IMR-90 (cell line): ENCODE results near the gene DDR1. TPM values are rescaled to one million over a fixed set of nuclear protein-coding genes. Genes with fewer than 3 reads are reported as not detected.
A peak's percentile ranks its signal among the peaks of the same experiment; 100 is the strongest.

Experiments used
- ATAC-seq: fragments of 200-7000 bp; cut with Tn5 transposase; 2 replicates; pipeline ENCODE4 v1.9.1; 2020; ENCODE audit warnings: low read depth, mild to moderate bottlenecking, moderate library complexity
- BruUV-seq: library from RNA; stranded (reverse); fragments of 400-500 nt; replicated peaks from 2 replicates; lab custom pipeline; 2021; lab: Mats Ljungman, UMichigan
- CTCF ChIA-PET: fragments of 300-600 bp; formaldehyde crosslinking; extraction: SDS; loops from one replicate; lab custom pipeline; 2021; ENCODE audit warnings: antibody characterized with exemption; lab: Yijun Ruan, JAX
- POLR2A ChIA-PET: fragments of 300-600 bp; sonication (Branson Sonifier 250); formaldehyde crosslinking; loops from one replicate; lab custom pipeline; 2022; ENCODE audit warnings: antibody characterized with exemption; ENCODE audit not compliant: unreplicated experiment; lab: Charles Lee
- DNase-seq: peaks from one replicate; pipeline ENCODE4 v3.0.0; 2013
- H2AFZ ChIP-seq: replicated peaks from 2 replicates; pipeline ENCODE3; 2013; ENCODE audit warnings: low read length, mild to moderate bottlenecking; ENCODE audit not compliant: poor library complexity
- H2AK5ac ChIP-seq: 2 replicates; pipeline ENCODE4 v1.6.1; 2013; ENCODE audit warnings: low read depth, low read length, inconsistent platforms
- H2AK9ac ChIP-seq: replicated peaks from 2 replicates; pipeline ENCODE3; 2013; ENCODE audit warnings: mild to moderate bottlenecking, low read depth, low read length, moderate library complexity; ENCODE audit not compliant: poor library complexity
- H2BK120ac ChIP-seq: 2 replicates; pipeline ENCODE4 v1.6.1; 2013; ENCODE audit warnings: low read depth, low read length, inconsistent platforms
- H2BK15ac ChIP-seq: 3 replicates; pipeline ENCODE4 v1.6.1; 2013; ENCODE audit warnings: low read depth, low read length, inconsistent platforms
- H2BK20ac ChIP-seq: 2 replicates; pipeline ENCODE4 v1.6.1; 2013; ENCODE audit warnings: low read depth, mild to moderate bottlenecking, inconsistent platforms, low read length, moderate library complexity
- H2BK5ac ChIP-seq: 2 replicates; pipeline ENCODE4 v1.6.1; 2013; ENCODE audit warnings: mild to moderate bottlenecking, low read depth, low read length, inconsistent platforms; ENCODE audit not compliant: poor library complexity, severe bottlenecking
- H3K14ac ChIP-seq: replicated peaks from 2 replicates; pipeline ENCODE4 v1.6.1; 2013; ENCODE audit warnings: low read depth, low read length, inconsistent platforms
- H3K18ac ChIP-seq: 2 replicates; pipeline ENCODE4 v1.6.1; 2013; ENCODE audit warnings: low read depth, low read length, control low read depth
- H3K23ac ChIP-seq: 2 replicates; pipeline ENCODE4 v1.6.1; 2013; ENCODE audit warnings: low read depth, low read length, inconsistent platforms
- H3K27ac ChIP-seq: 2 replicates; pipeline ENCODE4 v1.5.1; 2013; ENCODE audit warnings: mild to moderate bottlenecking, control low read depth, low read length; ENCODE audit not compliant: insufficient read depth
- H3K27me3 ChIP-seq: 2 replicates; pipeline ENCODE4 v1.6.1; 2013; ENCODE audit warnings: low read length; ENCODE audit not compliant: control insufficient read depth, insufficient read depth
- H3K36me3 ChIP-seq: 2 replicates; pipeline ENCODE4 v1.6.1; 2013; ENCODE audit warnings: low read length, mixed read lengths; ENCODE audit not compliant: control insufficient read depth, insufficient read depth
- H3K4ac ChIP-seq: 2 replicates; pipeline ENCODE4 v1.6.1; 2013; ENCODE audit warnings: low read depth, low read length, inconsistent platforms
- H3K4me1 ChIP-seq: 2 replicates; pipeline ENCODE4 v1.6.1; 2013; ENCODE audit warnings: low read length, mixed read lengths; ENCODE audit not compliant: control insufficient read depth, insufficient read depth
- H3K4me2 ChIP-seq: 2 replicates; pipeline ENCODE4 v1.6.1; 2013; ENCODE audit warnings: low read depth, mild to moderate bottlenecking, control low read depth, low read length, moderate library complexity
- H3K4me3 ChIP-seq: 2 replicates; pipeline ENCODE4 v1.5.1; 2013; ENCODE audit warnings: low read depth, mild to moderate bottlenecking, control low read depth, low read length, moderate library complexity; ENCODE audit not compliant: insufficient read depth
- H3K56ac ChIP-seq: 2 replicates; pipeline ENCODE4 v1.6.1; 2013; ENCODE audit warnings: low read length, inconsistent platforms; ENCODE audit not compliant: insufficient read depth; ENCODE audit errors: extremely low read depth
- H3K79me1 ChIP-seq, 2 experiments: 2 replicates each; pipeline ENCODE4 v1.6.1; 2013; ENCODE audit warnings: low read length in 2 of 2, inconsistent platforms in 1 of 2, low read depth in 1 of 2
- H3K9ac ChIP-seq: 2 replicates; pipeline ENCODE4 v1.6.1; 2013; ENCODE audit warnings: low read depth, low read length, control low read depth
- H3K9me1 ChIP-seq: 2 replicates; pipeline ENCODE4 v1.6.1; 2013; ENCODE audit warnings: low read length, inconsistent platforms; ENCODE audit not compliant: insufficient read depth
- H3K9me3 ChIP-seq: 2 replicates; pipeline ENCODE4 v1.6.1; 2013; ENCODE audit warnings: low read length; ENCODE audit not compliant: control insufficient read depth, insufficient read depth
- H4K20me1 ChIP-seq: 2 replicates; pipeline ENCODE4 v1.6.1; 2013; ENCODE audit warnings: low read length, inconsistent platforms; ENCODE audit not compliant: insufficient read depth
- H4K5ac ChIP-seq: 2 replicates; pipeline ENCODE4 v1.6.1; 2013; ENCODE audit warnings: mild to moderate bottlenecking, low read depth, low read length, control low read depth
- H4K8ac ChIP-seq, 2 experiments: 2 replicates each; pipeline ENCODE4 v1.6.1; 2013; ENCODE audit warnings: low read depth in 2 of 2, low read length in 2 of 2, control low read depth in 1 of 2, inconsistent platforms in 1 of 2
- H4K91ac ChIP-seq: 2 replicates; pipeline ENCODE4 v1.6.1; 2013; ENCODE audit warnings: low read depth, low read length, inconsistent platforms; ENCODE audit not compliant: insufficient read depth
- BHLHE40 ChIP-seq: fragments of 150-350 bp; IDR thresholded peaks from 2 replicates; pipeline ENCODE4 v1.6.1; 2016; ENCODE audit warnings: mild to moderate bottlenecking, low read depth, low read length
- CEBPB ChIP-seq: IDR thresholded peaks from 2 replicates; pipeline ENCODE4 v1.6.1; 2012; ENCODE audit warnings: low read depth, low read length, improper control_type of control experiment
- CHD1 ChIP-seq: IDR thresholded peaks from 2 replicates; pipeline ENCODE4 v1.6.1; 2012; ENCODE audit warnings: low read depth, low read length, improper control_type of control experiment
- FOS ChIP-seq: fragments of 150-350 bp; IDR thresholded peaks from 2 replicates; pipeline ENCODE4 v1.6.1; 2016; ENCODE audit warnings: low read depth, low read length
- MAFK ChIP-seq: IDR thresholded peaks from 2 replicates; pipeline ENCODE4 v1.6.1; 2012; ENCODE audit warnings: low read depth, low read length, improper control_type of control experiment
- MAZ ChIP-seq: IDR thresholded peaks from 2 replicates; pipeline ENCODE4 v1.6.1; 2012; ENCODE audit warnings: low read depth, mild to moderate bottlenecking, low read length, improper control_type of control experiment, moderate library complexity, borderline replicate concordance
- NFE2L2 ChIP-seq: fragments of 150-350 bp; IDR thresholded peaks from 2 replicates; pipeline ENCODE4 v1.6.1; 2016; ENCODE audit warnings: low read depth, mild to moderate bottlenecking, low read length
- POLR2A ChIP-seq: IDR thresholded peaks from 2 replicates; pipeline ENCODE4 v1.6.1; 2012; ENCODE audit warnings: mild to moderate bottlenecking, low read depth, low read length
- RAD21 ChIP-seq: IDR thresholded peaks from 2 replicates; pipeline ENCODE4 v1.6.1; 2012; ENCODE audit warnings: low read length, improper control_type of control experiment
- RCOR1 ChIP-seq: IDR thresholded peaks from 2 replicates; pipeline ENCODE4 v1.6.1; 2012; ENCODE audit warnings: mild to moderate bottlenecking, low read length, improper control_type of control experiment; ENCODE audit not compliant: insufficient replicate concordance
- SMC3 ChIP-seq: fragments of 150-350 bp; IDR thresholded peaks from 2 replicates; pipeline ENCODE4 v1.6.1; 2016; ENCODE audit warnings: low read depth, mild to moderate bottlenecking, antibody characterized with exemption, low read length, moderate library complexity
- WGBS, 2 experiments: methylation state at CpG; one replicate each; pipeline versions ENCODE4 v1.1.5 to v1.1.7; 2013; ENCODE audit warnings: missing lambda C conversion rate in 2 of 2; ENCODE audit not compliant: insufficient read length in 1 of 2; ENCODE audit errors: extremely low coverage in 2 of 2; 5-methylcytosine and 5-hydroxymethylcytosine counted together
- dilution Hi-C: fragments of 300-500 bp; cut with HindIII; formaldehyde crosslinking; loops from one replicate; pipeline ENCODE4 v1.14.3; 2018; ENCODE audit warnings: low sequenced_read_pairs; ENCODE audit not compliant: unreplicated experiment
- in situ Hi-C: fragments of 300-500 bp; cut with MboI; formaldehyde crosslinking; loops from 3 replicates; pipeline ENCODE4 v1.14.3; 2019; ENCODE audit warnings: low sequenced_read_pairs, inconsistent platforms, mixed read lengths
- intact Hi-C: fragments of 100-400 bp; cut with micrococcal nuclease; formaldehyde crosslinking; loops from 2 replicates; pipeline ENCODE4 v1.10.0; 2022
- polyA plus RNA-seq, 3 experiments: library from polyadenylated mRNA; depleted of rRNA; stranded (reverse); fragments of >200 nt; gene quantifications; 2 replicates each; pipeline ENCODE4 v1.2.3, GENCODE V29; 2012; ENCODE audit warnings: low replicate concordance in 1 of 3
- total RNA-seq: library from RNA; depleted of rRNA; stranded (reverse); fragments of >200 nt; gene quantifications from 2 replicates; pipeline ENCODE4 v1.2.3, GENCODE V29; 2012
- TF ChIP-seq, protein P1 (sequence below): fragments of 150-350 bp; IDR thresholded peaks from 2 replicates; pipeline ENCODE4 v1.6.1; 2017; ENCODE audit warnings: mild to moderate bottlenecking, antibody characterized with exemption, low read length, low read depth

DDR1 gene
- total and polyA plus RNA-seq, 2 of the 4 experiments (the other 2 are of a cell fraction), result 5.6 to 19.6 TPM

DNA sequence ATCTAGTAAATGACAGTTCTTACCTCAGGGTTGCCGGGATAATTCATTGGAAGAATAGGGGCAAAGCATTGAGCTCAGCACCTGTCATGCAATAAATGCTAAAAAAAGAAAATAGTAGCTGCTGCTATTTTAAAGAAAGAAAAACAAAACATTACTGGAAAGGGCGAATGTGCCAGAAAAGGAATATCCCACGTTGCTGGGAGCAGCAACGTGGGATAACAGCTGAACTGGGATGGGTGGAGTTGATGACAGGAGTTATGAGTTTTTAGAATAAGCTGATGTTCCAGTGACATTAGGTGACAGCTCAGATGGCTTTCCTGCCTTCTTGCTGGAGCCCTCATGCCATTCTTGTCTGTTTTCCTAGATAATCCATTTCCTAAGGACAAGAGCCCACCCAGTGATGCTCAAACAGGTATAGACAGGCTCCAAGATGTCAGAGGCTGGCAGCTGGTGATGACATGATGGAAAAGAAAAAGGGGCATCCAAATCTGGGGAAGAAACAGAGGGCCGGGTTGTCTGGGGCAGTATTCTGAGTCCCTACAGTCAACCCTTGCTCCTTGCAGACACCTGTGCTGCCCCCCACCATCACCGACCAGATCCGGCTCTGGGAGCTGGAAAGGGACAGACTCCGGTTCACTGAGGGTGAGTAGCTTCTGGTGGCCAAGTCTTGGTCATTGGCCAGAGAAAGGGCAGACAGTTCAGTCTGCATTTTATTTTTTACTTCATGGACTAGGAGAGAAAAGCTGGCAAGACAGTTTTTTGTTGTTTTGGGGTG is 28.6 kb downstream of the DDR1 start:
- Histone ChIP-seq H3K18ac (no peak overlapping the region), H3K27me3 (no peaks in the 10 kb centered on the region), H3K56ac (no peak overlapping the region), H4K5ac (no peak overlapping the region; the same call in 1 of the 2 replicates), H4K8ac (peak overlapping the region; percentile 85 to 91; a peak in 2 of 4 replicates), H3K27ac (no peak overlapping the region), H3K79me1 (peaks cover 18 to 25% of the 10 kb centered on the region in 2 experiments), H4K20me1 (no peaks in the 10 kb centered on the region), H3K23ac (0 out of 2 replicates have a peak overlapping the region, but pooled peaks have one; percentile 7), H3K9ac (no peak overlapping the region), H2AK9ac (peak overlapping the region; percentile 65), H2AFZ (no peak overlapping the region), H2BK20ac (no peak overlapping the region), H3K4ac (0 out of 2 replicates have a peak overlapping the region, but pooled peaks have one; percentile 7), H3K36me3 (peaks cover 22% of the 10 kb centered on the region), H2BK120ac (no peak overlapping the region), H2BK5ac (no peak overlapping the region), H2AK5ac (no peak overlapping the region), H2BK15ac (no peak overlapping the region), H3K4me2 (no peak overlapping the region), H3K4me1 (peaks cover 17% of the 10 kb centered on the region), H3K9me3 (no peaks in the 10 kb centered on the region), H3K14ac (no peak overlapping the region), H3K4me3 (no peak overlapping the region), H3K9me1 (no peaks in the 10 kb centered on the region), H4K91ac (0 out of 2 replicates have a peak overlapping the region, but pooled peaks have one; percentile 23)
- intact Hi-C loops (loop anchor here (10.0 kb wide), 1 partner anchor 282 kb away; no protein-coding TSS in a partner anchor), dilution Hi-C loops (no loop called here), in situ Hi-C loops (no loop called here)
- no peak for DNase-seq
- no TSS peak for BruUV-seq
- POLR2A ChIA-PET, result interaction anchor here (0.6 to 0.8 kb wide), 3 partner anchors 29 to 298 kb away, joined by 3 to 10 read pairs (median 3); no protein-coding TSS in a partner anchor
- ATAC-seq, result no peak
- 86% methylated on average over 3 of the region's 8 CpGs; no CpG with 5 or more reads in 1 of the 2 experiments for WGBS, 2 experiments
- TF ChIP-seq RAD21, result no peak
- no peak for TF ChIP-seq RCOR1
- no peak for TF ChIP-seq BHLHE40
- no peak for TF ChIP-seq CEBPB
- TF ChIP-seq NFE2L2, result no peak
- TF ChIP-seq, protein P1, sequence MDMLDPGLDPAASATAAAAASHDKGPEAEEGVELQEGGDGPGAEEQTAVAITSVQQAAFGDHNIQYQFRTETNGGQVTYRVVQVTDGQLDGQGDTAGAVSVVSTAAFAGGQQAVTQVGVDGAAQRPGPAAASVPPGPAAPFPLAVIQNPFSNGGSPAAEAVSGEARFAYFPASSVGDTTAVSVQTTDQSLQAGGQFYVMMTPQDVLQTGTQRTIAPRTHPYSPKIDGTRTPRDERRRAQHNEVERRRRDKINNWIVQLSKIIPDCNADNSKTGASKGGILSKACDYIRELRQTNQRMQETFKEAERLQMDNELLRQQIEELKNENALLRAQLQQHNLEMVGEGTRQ, result no peak
- TF ChIP-seq SMC3, result no peak
- no peak for TF ChIP-seq FOS
- no peak for TF ChIP-seq MAFK
- TF ChIP-seq POLR2A, result no peak
- no peak for TF ChIP-seq CHD1
- TF ChIP-seq MAZ, result no peak
- CTCF ChIA-PET, result interaction anchor here (0.8 to 3.6 kb wide), 6 partner anchors 29 to 174 kb away, joined by 3 to 31 read pairs (median 10); no protein-coding TSS in a partner anchor
